ENCODE measurements around the gene ZCCHC2.

DNA sequence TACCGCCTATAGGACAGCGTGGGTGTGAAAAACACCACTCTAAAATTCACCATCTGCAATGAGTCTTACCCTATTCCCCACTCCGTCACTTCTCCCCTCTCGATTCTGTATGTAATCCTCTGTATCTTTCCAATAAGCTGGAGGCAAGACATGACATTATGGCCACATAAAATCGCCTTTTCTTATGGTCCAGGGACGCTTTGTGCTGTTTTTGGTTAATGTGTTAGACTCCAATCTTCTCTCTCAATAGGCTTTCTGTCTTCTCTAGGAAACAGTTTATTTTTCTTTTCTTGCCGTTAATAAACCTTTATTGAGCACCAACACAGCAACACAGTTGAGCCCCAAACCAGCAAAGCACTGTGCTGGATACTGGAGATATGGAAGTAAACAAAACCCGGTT lies 37.9 kb upstream of the ZCCHC2 start:
- TF ChIP-seq POLR2A (IDR thresholded peaks at IDR 0.05; ENCODE audit: low read length) (no peak), RAD21 (conservative IDR thresholded peaks at IDR 0.05 in 1 of 2, IDR thresholded peaks at IDR 0.05 in 1 of 2) (no peak), BHLHE40 (IDR thresholded peaks at IDR 0.05; ENCODE audit: low read depth, low read length) (no peak), SREBF2 (IDR thresholded peaks at IDR 0.05) (no peak), NR3C1 (IDR thresholded peaks at IDR 0.05) (no peak), CHD2 (IDR thresholded peaks at IDR 0.05; ENCODE audit: low read length, partially characterized antibody) (no peak), MYC (IDR thresholded peaks at IDR 0.05; ENCODE audit: borderline replicate concordance, low read length) (no peak), NPAS2 (CRISPR knock-in tag; IDR thresholded peaks at IDR 0.05; ENCODE audit: borderline replicate concordance) (no peak), MAFK (IDR thresholded peaks at IDR 0.05; ENCODE audit: partially characterized antibody) (no peak), HOXA7 (CRISPR knock-in tag; IDR thresholded peaks at IDR 0.05) (no peak)
- TF ChIP-seq, protein P1, sequence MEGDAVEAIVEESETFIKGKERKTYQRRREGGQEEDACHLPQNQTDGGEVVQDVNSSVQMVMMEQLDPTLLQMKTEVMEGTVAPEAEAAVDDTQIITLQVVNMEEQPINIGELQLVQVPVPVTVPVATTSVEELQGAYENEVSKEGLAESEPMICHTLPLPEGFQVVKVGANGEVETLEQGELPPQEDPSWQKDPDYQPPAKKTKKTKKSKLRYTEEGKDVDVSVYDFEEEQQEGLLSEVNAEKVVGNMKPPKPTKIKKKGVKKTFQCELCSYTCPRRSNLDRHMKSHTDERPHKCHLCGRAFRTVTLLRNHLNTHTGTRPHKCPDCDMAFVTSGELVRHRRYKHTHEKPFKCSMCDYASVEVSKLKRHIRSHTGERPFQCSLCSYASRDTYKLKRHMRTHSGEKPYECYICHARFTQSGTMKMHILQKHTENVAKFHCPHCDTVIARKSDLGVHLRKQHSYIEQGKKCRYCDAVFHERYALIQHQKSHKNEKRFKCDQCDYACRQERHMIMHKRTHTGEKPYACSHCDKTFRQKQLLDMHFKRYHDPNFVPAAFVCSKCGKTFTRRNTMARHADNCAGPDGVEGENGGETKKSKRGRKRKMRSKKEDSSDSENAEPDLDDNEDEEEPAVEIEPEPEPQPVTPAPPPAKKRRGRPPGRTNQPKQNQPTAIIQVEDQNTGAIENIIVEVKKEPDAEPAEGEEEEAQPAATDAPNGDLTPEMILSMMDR (IDR thresholded peaks at IDR 0.05) = no peak
- TF ChIP-seq, protein P2, sequence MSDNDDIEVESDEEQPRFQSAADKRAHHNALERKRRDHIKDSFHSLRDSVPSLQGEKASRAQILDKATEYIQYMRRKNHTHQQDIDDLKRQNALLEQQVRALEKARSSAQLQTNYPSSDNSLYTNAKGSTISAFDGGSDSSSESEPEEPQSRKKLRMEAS (IDR thresholded peaks at IDR 0.05) = no peak
